ENCODE data around the gene ZNF528.

- TF ChIP-seq CTCF (optimal IDR thresholded peaks at IDR 0.05 in 1 of 3, IDR thresholded peaks at IDR 0.05 in 1 of 3, conservative IDR thresholded peaks at IDR 0.05 in 1 of 3; ENCODE audit: extremely low read depth in 1 of 3, insufficient read depth in 2 of 3, low read length in 3 of 3) (no peak), EZH2 (IDR thresholded peaks at IDR 0.05; ENCODE audit: low read length) (no peak)
These were observed 31.3 kb downstream of the ZNF528 start, which contains the start of gene ZNF534 for GRCh38 chr19:52428937-52429336.

All from keratinocyte (primary cell).